SK-N-SH (cell line): ENCODE results near the gene VEZF1. TPM values are rescaled to one million over a fixed set of nuclear protein-coding genes. Genes with fewer than 3 reads are reported as not detected.

Experiments
- CTCF ChIA-PET: fragments of 300-600, 350-600 bp; formaldehyde crosslinking; extraction: SDS; loops from one replicate; lab custom pipeline; 2021; lab: Yijun Ruan, JAX
- POLR2A ChIA-PET: fragments of 350-600 bp; sonication (Branson Sonifier 250); formaldehyde crosslinking; extraction: SDS; loops from one replicate; lab custom pipeline; 2020; ENCODE audit warnings: antibody characterized with exemption, inconsistent platforms; lab: Yijun Ruan, JAX
- DNase-seq: peaks from one replicate; pipeline ENCODE4 v3.0.0; 2012
- H2AFZ ChIP-seq: fragments of 200-600 bp; sonication (generic); 2 replicates; pipeline ENCODE4 v1.8.1; 2016; ENCODE audit warnings: antibody characterized with exemption, mild to moderate bottlenecking, low read depth
- H3F3A ChIP-seq: fragments of 200-600 bp; sonication (generic); replicated peaks from 2 replicates; pipeline ENCODE3; 2016; ENCODE audit warnings: antibody characterized with exemption, mild to moderate bottlenecking; ENCODE audit not compliant: insufficient read depth
- H3K27ac ChIP-seq, 2 experiments: fragments of 200-500 bp in 1 of 2; fragments of 200-600 bp in 1 of 2; sonication (Bioruptor generic) in 1 of 2; sonication (generic), shearing (Covaris generic) in 1 of 2; 2 replicates each; pipeline versions ENCODE4 v1.5.1 to v1.6.1; 2014 to 2016; ENCODE audit warnings: low read depth in 2 of 2, inconsistent platforms in 1 of 2, low read length in 1 of 2, mild to moderate bottlenecking in 1 of 2, mixed read lengths in 1 of 2
- H3K27me3 ChIP-seq: fragments of 200-600 bp; sonication (generic), shearing (Covaris generic); 2 replicates; pipeline ENCODE4 v1.6.1; 2016; ENCODE audit warnings: mixed run types; ENCODE audit not compliant: insufficient read depth
- H3K36me3 ChIP-seq, 2 experiments: fragments of 200-500 bp in 1 of 2; fragments of 200-600 bp in 1 of 2; sonication (Bioruptor generic) in 1 of 2; sonication (generic) in 1 of 2; replicated peaks in 1 of 2; 2 replicates each; pipeline versions ENCODE3 to v1.5.1; 2014 to 2016; ENCODE audit warnings: low read length in 1 of 2, mild to moderate bottlenecking in 1 of 2; ENCODE audit not compliant: insufficient read depth in 2 of 2, control insufficient read depth in 1 of 2
- H3K4me1 ChIP-seq, 2 experiments: fragments of 200-500 bp in 1 of 2; fragments of 200-600 bp in 1 of 2; sonication (Bioruptor generic) in 1 of 2; sonication (generic), shearing (Covaris generic) in 1 of 2; 2 replicates each; pipeline versions ENCODE4 v1.5.1 to v1.6.1; 2014 to 2016; ENCODE audit warnings: low read depth in 1 of 2, low read length in 1 of 2, mixed run types in 1 of 2; ENCODE audit not compliant: insufficient read depth in 2 of 2, control insufficient read depth in 1 of 2
- H3K4me2 ChIP-seq: fragments of 200-600 bp; sonication (generic), shearing (Covaris generic); 2 replicates; pipeline ENCODE4 v1.6.1; 2017; ENCODE audit warnings: mixed run types
- H3K4me3 ChIP-seq, 2 experiments: fragments of 200-500 bp in 1 of 2; fragments of 200-600 bp in 1 of 2; sonication (Bioruptor generic) in 1 of 2; sonication (generic), shearing (Covaris generic) in 1 of 2; 2 replicates each; pipeline versions ENCODE4 v1.5.1 to v1.8.1; 2014 to 2016; ENCODE audit warnings: low read depth in 2 of 2, inconsistent platforms in 1 of 2, low read length in 1 of 2, mild to moderate bottlenecking in 1 of 2, mixed read lengths in 1 of 2, moderate library complexity in 1 of 2
- H3K79me2 ChIP-seq: fragments of 200-600 bp; sonication (generic); 2 replicates; pipeline ENCODE4 v1.8.1; 2017; ENCODE audit warnings: mild to moderate bottlenecking; ENCODE audit not compliant: insufficient read depth
- H3K9ac ChIP-seq: fragments of 200-600 bp; sonication (generic); 2 replicates; pipeline ENCODE4 v1.6.1; 2017; ENCODE audit warnings: mixed run types
- H3K9me2 ChIP-seq: fragments of 200-600 bp; sonication (generic); 2 replicates; pipeline ENCODE4 v1.6.1; 2017; ENCODE audit warnings: mixed run types
- H3K9me3 ChIP-seq: fragments of 200-600 bp; sonication (generic); 2 replicates; pipeline ENCODE4 v1.6.1; 2017; ENCODE audit warnings: mixed run types, mild to moderate bottlenecking, moderate library complexity
- H4K20me1 ChIP-seq: fragments of 200-600 bp; sonication (generic); 2 replicates; pipeline ENCODE4 v1.6.1; 2017; ENCODE audit warnings: mild to moderate bottlenecking, mixed run types; ENCODE audit not compliant: insufficient read depth
- CHD2 ChIP-seq: fragments of 150-350 bp; IDR thresholded peaks from 2 replicates; pipeline ENCODE4 v1.6.1; 2018; ENCODE audit warnings: low read length; ENCODE audit not compliant: partially characterized antibody
- ELF1 ChIP-seq: IDR thresholded peaks from 2 replicates; pipeline ENCODE4 v1.4.0; 2012
- EP300 ChIP-seq, 2 experiments: IDR thresholded peaks; 2 replicates each; pipeline versions ENCODE4 v1.4.0 to v1.6.1; 2012; ENCODE audit warnings: borderline replicate concordance in 1 of 2, low read depth in 1 of 2, low read length in 1 of 2
- EZH2phosphoT487 ChIP-seq: fragments of 200-600 bp; sonication (generic); IDR thresholded peaks from 2 replicates; pipeline ENCODE4 v1.6.1; 2017; ENCODE audit warnings: low read depth, mixed run types, mild to moderate bottlenecking, antibody characterized with exemption, moderate library complexity, borderline replicate concordance
- FOSL2 ChIP-seq: IDR thresholded peaks from 2 replicates; pipeline ENCODE4 v1.4.0; 2012; ENCODE audit warnings: low read depth, mild to moderate bottlenecking, moderate library complexity, borderline replicate concordance
- FOXM1 ChIP-seq: IDR thresholded peaks from 2 replicates; pipeline ENCODE4 v1.4.0; 2012; ENCODE audit warnings: low read depth, mild to moderate bottlenecking
- GABPA ChIP-seq: IDR thresholded peaks from 2 replicates; pipeline ENCODE4 v1.4.0; 2012; ENCODE audit warnings: low read depth, mild to moderate bottlenecking
- JUND ChIP-seq: IDR thresholded peaks from 2 replicates; pipeline ENCODE4 v1.4.0; 2012
- MXI1 ChIP-seq: IDR thresholded peaks from 2 replicates; pipeline ENCODE4 v1.6.1; 2012; ENCODE audit warnings: mild to moderate bottlenecking, low read depth, low read length, improper control_type of control experiment
- NRF1 ChIP-seq: IDR thresholded peaks from 2 replicates; pipeline ENCODE4 v1.6.1; 2012; ENCODE audit warnings: low read depth, mild to moderate bottlenecking, low read length
- RCOR1 ChIP-seq: fragments of 150-350 bp; IDR thresholded peaks from 2 replicates; pipeline ENCODE4 v1.6.1; 2017; ENCODE audit warnings: antibody characterized with exemption, low read length
- RFX5 ChIP-seq: IDR thresholded peaks from 2 replicates; pipeline ENCODE4 v1.6.1; 2012; ENCODE audit warnings: mild to moderate bottlenecking, improper control_type of control experiment, low read length
- RXRA ChIP-seq: IDR thresholded peaks from 2 replicates; pipeline ENCODE4 v1.4.0; 2012; ENCODE audit warnings: low read depth, mild to moderate bottlenecking, borderline replicate concordance
- SIN3A ChIP-seq: IDR thresholded peaks from 2 replicates; pipeline ENCODE4 v1.6.1; 2012; ENCODE audit warnings: low read depth, mild to moderate bottlenecking, low read length, moderate library complexity, borderline replicate concordance
- TAF1 ChIP-seq: IDR thresholded peaks from 2 replicates; pipeline ENCODE4 v1.6.1; 2012; ENCODE audit warnings: low read depth, mild to moderate bottlenecking, low read length, moderate library complexity, borderline replicate concordance
- TCF12 ChIP-seq: IDR thresholded peaks from 2 replicates; pipeline ENCODE4 v1.4.0; 2012
- TEAD4 ChIP-seq: IDR thresholded peaks from 2 replicates; pipeline ENCODE4 v1.4.0; 2012; ENCODE audit warnings: mild to moderate bottlenecking, borderline replicate concordance; ENCODE audit not compliant: insufficient read depth
- YY1 ChIP-seq: IDR thresholded peaks from 2 replicates; pipeline ENCODE4 v1.4.0; 2012; ENCODE audit warnings: low read depth, mild to moderate bottlenecking
- WGBS: methylation state at CpG from one replicate; pipeline ENCODE4 v1.1.6; 2017; ENCODE audit warnings: low lambda C conversion rate; 5-methylcytosine and 5-hydroxymethylcytosine counted together
- polyA plus RNA-seq, 3 experiments: library from polyadenylated mRNA; depleted of rRNA; stranded (reverse); fragments of >200 nt; gene quantifications; 2 replicates each; pipeline ENCODE4 v1.2.3, GENCODE V29; 2012
- TF ChIP-seq, protein P1 (sequence below): IDR thresholded peaks from 2 replicates; pipeline ENCODE4; 2012
- TF ChIP-seq, protein P2 (sequence below): fragments of 150-350 bp; IDR thresholded peaks from 2 replicates; pipeline ENCODE4 v1.6.1; 2017; ENCODE audit warnings: antibody characterized with exemption, low read length, low read depth, borderline replicate concordance
- TF ChIP-seq, protein P3 (sequence below): fragments of 150-350 bp; IDR thresholded peaks from 2 replicates; pipeline ENCODE4 v1.6.1; 2016; ENCODE audit warnings: mild to moderate bottlenecking, low read depth, low read length
- TF ChIP-seq, protein P4 (sequence below): IDR thresholded peaks from 2 replicates; pipeline ENCODE4 v1.4.0; 2012; ENCODE audit warnings: low read depth
- TF ChIP-seq, protein P5 (sequence below): IDR thresholded peaks from 2 replicates; pipeline ENCODE4 v1.4.0; 2012; ENCODE audit warnings: low read depth, borderline replicate concordance
- TF ChIP-seq, protein P6 (sequence below): IDR thresholded peaks from 2 replicates; pipeline ENCODE4 v1.4.0; 2012; ENCODE audit warnings: low read depth, borderline replicate concordance

Gene VEZF1
- polyA plus RNA-seq, 1 of the 3 experiments (the other 2 are of a cell fraction): 35.1 TPM

DNA sequence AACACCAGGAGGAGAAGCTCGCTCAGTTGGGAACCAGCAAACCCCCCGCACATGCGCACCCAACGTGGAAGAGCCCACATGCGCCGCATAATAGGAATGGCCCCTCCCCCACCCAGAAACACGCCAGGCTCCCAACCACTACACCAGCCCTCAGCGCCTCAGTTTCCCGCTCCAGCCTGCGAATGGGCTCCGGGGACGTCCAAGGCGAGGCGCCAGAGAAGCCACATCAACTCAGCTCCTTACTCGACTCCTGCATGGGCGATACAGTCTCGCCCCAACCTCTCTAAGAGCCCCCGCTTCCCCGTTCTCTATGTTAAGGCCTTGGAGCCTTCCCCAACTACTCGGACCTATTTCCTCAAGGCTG, 18.5 kb upstream of the VEZF1 start:
- H3K27ac ChIP-seq: peak overlapping the region; percentile 98 to 99
- DNase-seq: peak; percentile 86
- H3K4me3 ChIP-seq: peak overlapping the region; percentile 98 to 99
- no peaks in the 10 kb centered on the region for H3K9me3 ChIP-seq
- 3% methylated on average over 20 of the region's 20 CpGs for WGBS
- no peaks in the 10 kb centered on the region for H3K9me2 ChIP-seq
- H2AFZ ChIP-seq: 0 out of 2 replicates have a peak overlapping the region, but pooled peaks have one; percentile 3
- H3K79me2 ChIP-seq: peaks cover 55% of the 10 kb centered on the region
- peak overlapping the region; percentile 97 for H3K4me2 ChIP-seq
- no peaks in the 10 kb centered on the region for H3K27me3 ChIP-seq
- POLR2A ChIA-PET: interaction anchor here (0.8 to 2.8 kb wide), 20 partner anchors 9 to 625 kb away, joined by 3 to 40 read pairs (median 4); partner anchors contain the start of genes DYNLL2, MRPS23 and VEZF1
- peaks cover 49% of the 10 kb centered on the region for H4K20me1 ChIP-seq
- peaks cover 34 to 35% of the 10 kb centered on the region in 2 experiments for H3K4me1 ChIP-seq
- TF ChIP-seq, protein P1, sequence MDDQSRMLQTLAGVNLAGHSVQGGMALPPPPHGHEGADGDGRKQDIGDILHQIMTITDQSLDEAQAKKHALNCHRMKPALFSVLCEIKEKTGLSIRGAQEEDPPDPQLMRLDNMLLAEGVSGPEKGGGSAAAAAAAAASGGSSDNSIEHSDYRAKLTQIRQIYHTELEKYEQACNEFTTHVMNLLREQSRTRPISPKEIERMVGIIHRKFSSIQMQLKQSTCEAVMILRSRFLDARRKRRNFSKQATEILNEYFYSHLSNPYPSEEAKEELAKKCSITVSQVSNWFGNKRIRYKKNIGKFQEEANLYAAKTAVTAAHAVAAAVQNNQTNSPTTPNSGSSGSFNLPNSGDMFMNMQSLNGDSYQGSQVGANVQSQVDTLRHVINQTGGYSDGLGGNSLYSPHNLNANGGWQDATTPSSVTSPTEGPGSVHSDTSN: no peak
- no peak for TF ChIP-seq TEAD4
- TF ChIP-seq, protein P2, sequence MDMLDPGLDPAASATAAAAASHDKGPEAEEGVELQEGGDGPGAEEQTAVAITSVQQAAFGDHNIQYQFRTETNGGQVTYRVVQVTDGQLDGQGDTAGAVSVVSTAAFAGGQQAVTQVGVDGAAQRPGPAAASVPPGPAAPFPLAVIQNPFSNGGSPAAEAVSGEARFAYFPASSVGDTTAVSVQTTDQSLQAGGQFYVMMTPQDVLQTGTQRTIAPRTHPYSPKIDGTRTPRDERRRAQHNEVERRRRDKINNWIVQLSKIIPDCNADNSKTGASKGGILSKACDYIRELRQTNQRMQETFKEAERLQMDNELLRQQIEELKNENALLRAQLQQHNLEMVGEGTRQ: no peak
- TF ChIP-seq MXI1: peak; percentile 99
- TF ChIP-seq YY1: no peak
- no peak for TF ChIP-seq ELF1
- no peak for TF ChIP-seq RFX5
- TF ChIP-seq RXRA: no peak
- TF ChIP-seq FOSL2: no peak
- peak; percentile 36; the same call in 1 of the 2 replicates for TF ChIP-seq RCOR1
- TF ChIP-seq, protein P3, sequence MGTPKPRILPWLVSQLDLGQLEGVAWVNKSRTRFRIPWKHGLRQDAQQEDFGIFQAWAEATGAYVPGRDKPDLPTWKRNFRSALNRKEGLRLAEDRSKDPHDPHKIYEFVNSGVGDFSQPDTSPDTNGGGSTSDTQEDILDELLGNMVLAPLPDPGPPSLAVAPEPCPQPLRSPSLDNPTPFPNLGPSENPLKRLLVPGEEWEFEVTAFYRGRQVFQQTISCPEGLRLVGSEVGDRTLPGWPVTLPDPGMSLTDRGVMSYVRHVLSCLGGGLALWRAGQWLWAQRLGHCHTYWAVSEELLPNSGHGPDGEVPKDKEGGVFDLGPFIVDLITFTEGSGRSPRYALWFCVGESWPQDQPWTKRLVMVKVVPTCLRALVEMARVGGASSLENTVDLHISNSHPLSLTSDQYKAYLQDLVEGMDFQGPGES: no peak
- no peak for TF ChIP-seq FOXM1
- TF ChIP-seq EZH2phosphoT487: no peak
- no peak for TF ChIP-seq JUND
- TF ChIP-seq, protein P4, sequence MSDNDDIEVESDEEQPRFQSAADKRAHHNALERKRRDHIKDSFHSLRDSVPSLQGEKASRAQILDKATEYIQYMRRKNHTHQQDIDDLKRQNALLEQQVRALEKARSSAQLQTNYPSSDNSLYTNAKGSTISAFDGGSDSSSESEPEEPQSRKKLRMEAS: peak; percentile 97
- peak; percentile 60; the same call in 1 of the 2 replicates for TF ChIP-seq TAF1
- TF ChIP-seq SIN3A: peak; percentile 78
- TF ChIP-seq EP300 (IDR thresholded peaks at IDR 0.05; ENCODE audit: borderline replicate concordance in 1 of 2, low read depth in 1 of 2, low read length in 1 of 2): 0 out of 4 replicates have a peak, but pooled peaks of 1 of the 2 experiments have one; percentile 26
- no peak for TF ChIP-seq TCF12
- no peak for TF ChIP-seq GABPA
- TF ChIP-seq CHD2: peak; percentile 85
- TF ChIP-seq, protein P5, sequence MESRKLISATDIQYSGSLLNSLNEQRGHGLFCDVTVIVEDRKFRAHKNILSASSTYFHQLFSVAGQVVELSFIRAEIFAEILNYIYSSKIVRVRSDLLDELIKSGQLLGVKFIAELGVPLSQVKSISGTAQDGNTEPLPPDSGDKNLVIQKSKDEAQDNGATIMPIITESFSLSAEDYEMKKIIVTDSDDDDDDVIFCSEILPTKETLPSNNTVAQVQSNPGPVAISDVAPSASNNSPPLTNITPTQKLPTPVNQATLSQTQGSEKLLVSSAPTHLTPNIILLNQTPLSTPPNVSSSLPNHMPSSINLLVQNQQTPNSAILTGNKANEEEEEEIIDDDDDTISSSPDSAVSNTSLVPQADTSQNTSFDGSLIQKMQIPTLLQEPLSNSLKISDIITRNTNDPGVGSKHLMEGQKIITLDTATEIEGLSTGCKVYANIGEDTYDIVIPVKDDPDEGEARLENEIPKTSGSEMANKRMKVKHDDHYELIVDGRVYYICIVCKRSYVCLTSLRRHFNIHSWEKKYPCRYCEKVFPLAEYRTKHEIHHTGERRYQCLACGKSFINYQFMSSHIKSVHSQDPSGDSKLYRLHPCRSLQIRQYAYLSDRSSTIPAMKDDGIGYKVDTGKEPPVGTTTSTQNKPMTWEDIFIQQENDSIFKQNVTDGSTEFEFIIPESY: no peak
- TF ChIP-seq, protein P6, sequence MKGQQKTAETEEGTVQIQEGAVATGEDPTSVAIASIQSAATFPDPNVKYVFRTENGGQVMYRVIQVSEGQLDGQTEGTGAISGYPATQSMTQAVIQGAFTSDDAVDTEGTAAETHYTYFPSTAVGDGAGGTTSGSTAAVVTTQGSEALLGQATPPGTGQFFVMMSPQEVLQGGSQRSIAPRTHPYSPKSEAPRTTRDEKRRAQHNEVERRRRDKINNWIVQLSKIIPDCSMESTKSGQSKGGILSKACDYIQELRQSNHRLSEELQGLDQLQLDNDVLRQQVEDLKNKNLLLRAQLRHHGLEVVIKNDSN: no peak
- TF ChIP-seq NRF1: peak; percentile 93
- H3F3A ChIP-seq: peaks cover 45% of the 10 kb centered on the region
- CTCF ChIA-PET: interaction anchor here (0.7 to 20.5 kb wide), 17 partner anchors 9 to 919 kb away, joined by 3 to 1002 read pairs (median 4); partner anchors contain the start of genes MRPS23 and VEZF1
- H3K36me3 ChIP-seq: peaks cover 45% of the 10 kb centered on the region in 2 experiments
- peak overlapping the region; percentile 100 for H3K9ac ChIP-seq
